Lung (tissue), 12 donors: Measurements from ENCODE around the gene DCUN1D2. TPM values are rescaled to one million over a fixed set of nuclear protein-coding genes. Genes with fewer than 3 reads are reported as not detected.

ENCODE experiments used
- ATAC-seq: fragments of 200-7000 bp; cut with Tn5 transposase; one replicate; pipeline ENCODE4 v1.9.1; 2020; ENCODE audit warnings: moderate number of reproducible peaks; ENCODE audit not compliant: insufficient read depth, low FRiP score
- DNase-seq, 3 donors: peaks; one replicate each; pipeline ENCODE4 v3.0.0-alpha.2; 2013 to 2017
- H3K27ac ChIP-seq, 2 donors: one replicate each; pipeline ENCODE4 v1.5.1; 2013; ENCODE audit warnings: mild to moderate bottlenecking in 2 of 2, moderate library complexity in 2 of 2, control low read depth in 1 of 2, inconsistent platforms in 1 of 2, low read depth in 1 of 2, low read length in 1 of 2
- H3K27me3 ChIP-seq, 3 donors: one replicate each; pipeline ENCODE4 v1.5.1; 2013; ENCODE audit warnings: low read length in 2 of 3; ENCODE audit not compliant: control insufficient read depth in 3 of 3, insufficient read depth in 3 of 3
- H3K36me3 ChIP-seq, 4 donors: one replicate each; pipeline ENCODE4 v1.5.1; 2013; ENCODE audit warnings: low read length in 4 of 4, mild to moderate bottlenecking in 1 of 4, moderate library complexity in 1 of 4; ENCODE audit not compliant: control insufficient read depth in 4 of 4, insufficient read depth in 4 of 4
- H3K4me1 ChIP-seq, 5 donors: one replicate each; pipeline ENCODE4 v1.5.1; 2013; ENCODE audit warnings: low read length in 5 of 5, mild to moderate bottlenecking in 2 of 5, moderate library complexity in 1 of 5; ENCODE audit not compliant: control insufficient read depth in 5 of 5, insufficient read depth in 5 of 5
- H3K4me3 ChIP-seq: one replicate; pipeline ENCODE4 v1.5.1; 2013; ENCODE audit warnings: mild to moderate bottlenecking, control low read depth, moderate library complexity
- H3K9ac ChIP-seq, 2 donors: one replicate each; pipeline ENCODE4 v1.5.1; 2013; ENCODE audit warnings: low read length in 2 of 2, control low read depth in 1 of 2; ENCODE audit not compliant: insufficient read depth in 1 of 2
- H3K9me3 ChIP-seq, 4 donors: one replicate each; pipeline ENCODE4 v1.5.1; 2013; ENCODE audit warnings: low read length in 3 of 4, mild to moderate bottlenecking in 1 of 4, moderate library complexity in 1 of 4; ENCODE audit not compliant: control insufficient read depth in 4 of 4, insufficient read depth in 3 of 4
- CTCF ChIP-seq: IDR thresholded peaks from 2 replicates; pipeline ENCODE4 v1.5.1; 2012; ENCODE audit warnings: mild to moderate bottlenecking; ENCODE audit errors: control extremely low read depth, extremely low read depth
- WGBS, 2 donors: extraction: QIAGEN DNeasy Blood & Tissue Kit; methylation state at CpG; one replicate each; pipeline ENCODE4 v1.1.7; 2013; 5-methylcytosine and 5-hydroxymethylcytosine counted together
- polyA plus RNA-seq, 2 donors: library from polyadenylated mRNA; stranded (reverse); fragments of 200-250 nt; gene quantifications; one replicate each; pipeline ENCODE4 v1.2.1, GENCODE V29; 2013
- total RNA-seq, 2 donors: library from RNA; depleted of rRNA in 1 of 2; stranded (reverse); fragments of >200 nt in 1 of 2; gene quantifications; one replicate each; pipeline ENCODE4 v1.2.1, GENCODE V29; 2014 to 2021
- donor health status: control.
- donor health status: control.
- donor health status: Bipolar disorder and iron deficiency.
- donor health status: healthy.
- donor health status: DM: yes; HTN: yes; CAD: no.

Gene DCUN1D2
- total and polyA plus RNA-seq, 4 donors, result 6.9 to 21.1 (median 13.8) TPM

GRCh38 chr13:113415825-113416224, 74.7 kb downstream of the DCUN1D2 start:
- 76 to 79% methylated on average over 8 of the region's 8 CpGs for WGBS, 2 donors
- H3K9me3 ChIP-seq, result peaks cover 0 to 2% (median 0%) of the 10 kb centered on the region in 4 donors
- H3K36me3 ChIP-seq, result no peaks in the 10 kb centered on the region
- no peak overlapping the region for H3K9ac ChIP-seq
- H3K27ac ChIP-seq, result peak overlapping the region in 1 of 2 donors; percentile 63
- DNase-seq (no peak), ATAC-seq (no peak)
- no peak for TF ChIP-seq CTCF
- H3K4me3 ChIP-seq, result no peak overlapping the region
- H3K27me3 ChIP-seq, result peaks cover 0 to 4% (median 0%) of the 10 kb centered on the region in 3 donors
- H3K4me1 ChIP-seq, result peaks cover 0 to 16% (median 5%) of the 10 kb centered on the region in 5 donors

GRCh38 chr13:113415032-113415431, 75.5 kb downstream of the DCUN1D2 start:
- WGBS, 2 donors, result 90 to 94% methylated on average over 15 of the region's 15 CpGs
- peaks cover 0 to 4% (median 0%) of the 10 kb centered on the region in 3 donors for H3K27me3 ChIP-seq
- peaks cover 0 to 2% (median 0%) of the 10 kb centered on the region in 4 donors for H3K9me3 ChIP-seq
- H3K27ac ChIP-seq, result peak overlapping the region in 1 of 2 donors; percentile 76
- H3K9ac ChIP-seq, result no peak overlapping the region
- H3K4me1 ChIP-seq, result peaks cover 0 to 23% (median 5%) of the 10 kb centered on the region in 5 donors
- DNase-seq, result no peak
- H3K4me3 ChIP-seq, result no peak overlapping the region
- TF ChIP-seq CTCF, result no peak
- no peaks in the 10 kb centered on the region for H3K36me3 ChIP-seq
- no peak for ATAC-seq

- Histone ChIP-seq H3K27me3 (peaks cover 0 to 4% (median 0%) of the 10 kb centered on the region in 3 donors), H3K36me3 (no peaks in the 10 kb centered on the region), H3K4me1 (peaks cover 0 to 27% (median 5%) of the 10 kb centered on the region in 5 donors), H3K9ac (no peak overlapping the region), H3K27ac (peak overlapping the region in 1 of 2 donors; percentile 76), H3K4me3 (no peak overlapping the region), H3K9me3 (peaks cover 0 to 2% (median 0%) of the 10 kb centered on the region in 4 donors)
- no peak for DNase-seq
- WGBS, 2 donors, result 78 to 85% methylated on average over 8 of the region's 8 CpGs
- no peak for TF ChIP-seq CTCF
- ATAC-seq, result no peak
Measured at GRCh38 chr13:113414335-113414734, 76.2 kb downstream of the DCUN1D2 start.

GRCh38 chr13:113413898-113414282, 76.6 kb downstream of the DCUN1D2 start:
- Histone ChIP-seq H3K27ac (peak overlapping the region in 1 of 2 donors; percentile 76), H3K27me3 (peaks cover 0 to 4% (median 0%) of the 10 kb centered on the region in 3 donors), H3K36me3 (no peaks in the 10 kb centered on the region), H3K9ac (no peak overlapping the region), H3K4me3 (no peak overlapping the region), H3K9me3 (peaks cover 0 to 2% (median 0%) of the 10 kb centered on the region in 4 donors), H3K4me1 (peaks cover 0 to 27% (median 5%) of the 10 kb centered on the region in 5 donors)
- no peak for TF ChIP-seq CTCF
- DNase-seq, result no peak
- 68 to 70% methylated on average over 9 of the region's 9 CpGs for WGBS, 2 donors
- no peak for ATAC-seq
